Measurements from ENCODE around the gene FBXL7. TPM values are rescaled to one million over a fixed set of nuclear protein-coding genes. Genes with fewer than 3 reads are reported as not detected.

FBXL7 gene
- total RNA-seq, 1 donor from 2014 or later = 13.3 TPM

DNA sequence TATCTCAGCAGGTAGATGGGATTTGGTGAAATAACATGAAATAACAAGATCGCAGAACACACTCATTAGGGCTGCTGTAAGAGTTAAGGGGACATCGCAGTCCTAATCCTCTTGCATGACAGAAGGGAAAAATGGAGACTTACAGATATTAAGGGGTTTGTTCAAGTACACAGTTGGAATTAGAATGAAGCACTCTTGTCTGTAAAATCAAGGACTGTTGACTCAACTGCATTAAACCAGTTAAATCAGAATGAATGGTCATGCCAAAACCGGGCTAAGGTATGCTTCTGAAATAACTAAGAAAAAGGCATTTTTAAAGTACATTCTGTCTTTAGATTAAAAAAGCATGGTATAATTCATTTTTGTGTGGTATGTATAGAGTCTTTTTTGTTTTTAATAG lies 95.9 kb downstream of the FBXL7 start:
- Histone ChIP-seq H3K4me3 (no peak overlapping the region), H3K4me1 (no peaks in the 10 kb centered on the region), H3K27me3 (no peaks in the 10 kb centered on the region), H3K36me3 (no peaks in the 10 kb centered on the region), H3K27ac (no peak overlapping the region), H3K9me3 (no peaks in the 10 kb centered on the region)
- ATAC-seq (no peak), DNase-seq (no peak)
- TF ChIP-seq, protein P1, sequence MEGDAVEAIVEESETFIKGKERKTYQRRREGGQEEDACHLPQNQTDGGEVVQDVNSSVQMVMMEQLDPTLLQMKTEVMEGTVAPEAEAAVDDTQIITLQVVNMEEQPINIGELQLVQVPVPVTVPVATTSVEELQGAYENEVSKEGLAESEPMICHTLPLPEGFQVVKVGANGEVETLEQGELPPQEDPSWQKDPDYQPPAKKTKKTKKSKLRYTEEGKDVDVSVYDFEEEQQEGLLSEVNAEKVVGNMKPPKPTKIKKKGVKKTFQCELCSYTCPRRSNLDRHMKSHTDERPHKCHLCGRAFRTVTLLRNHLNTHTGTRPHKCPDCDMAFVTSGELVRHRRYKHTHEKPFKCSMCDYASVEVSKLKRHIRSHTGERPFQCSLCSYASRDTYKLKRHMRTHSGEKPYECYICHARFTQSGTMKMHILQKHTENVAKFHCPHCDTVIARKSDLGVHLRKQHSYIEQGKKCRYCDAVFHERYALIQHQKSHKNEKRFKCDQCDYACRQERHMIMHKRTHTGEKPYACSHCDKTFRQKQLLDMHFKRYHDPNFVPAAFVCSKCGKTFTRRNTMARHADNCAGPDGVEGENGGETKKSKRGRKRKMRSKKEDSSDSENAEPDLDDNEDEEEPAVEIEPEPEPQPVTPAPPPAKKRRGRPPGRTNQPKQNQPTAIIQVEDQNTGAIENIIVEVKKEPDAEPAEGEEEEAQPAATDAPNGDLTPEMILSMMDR (IDR thresholded peaks at IDR 0.05) = no peak
- intact Hi-C loops (cut with DNase I) = no loop called here

DNA sequence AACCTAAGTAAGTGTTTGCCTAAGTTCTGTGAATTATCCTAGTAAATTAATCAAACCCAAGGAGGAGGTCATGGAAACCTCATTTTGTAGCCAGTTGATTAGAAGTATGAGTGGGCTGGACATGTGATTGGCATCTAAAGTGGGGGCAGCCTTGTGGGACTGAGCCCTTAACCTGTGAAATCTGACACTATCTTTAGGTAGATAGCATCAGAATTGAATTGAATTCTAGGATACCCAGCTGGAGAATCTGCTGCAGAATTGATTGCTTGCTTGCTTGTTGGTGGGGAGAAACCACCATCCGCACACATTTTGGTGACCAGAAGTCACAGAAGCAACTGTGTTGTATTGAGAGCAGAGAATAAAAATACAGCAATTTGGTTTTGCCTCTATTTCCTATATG lies 97.0 kb downstream of the FBXL7 start:
- H3K4me3 ChIP-seq = no peak overlapping the region
- no peaks in the 10 kb centered on the region for H3K27me3 ChIP-seq
- H3K9me3 ChIP-seq = no peaks in the 10 kb centered on the region
- ATAC-seq (no peak), DNase-seq (no peak)
- intact Hi-C loops (cut with DNase I) = no loop called here
- H3K27ac ChIP-seq = no peak overlapping the region
- no peaks in the 10 kb centered on the region for H3K4me1 ChIP-seq
- TF ChIP-seq, protein P1 (IDR thresholded peaks at IDR 0.05) = no peak
- H3K36me3 ChIP-seq = no peaks in the 10 kb centered on the region

DNA sequence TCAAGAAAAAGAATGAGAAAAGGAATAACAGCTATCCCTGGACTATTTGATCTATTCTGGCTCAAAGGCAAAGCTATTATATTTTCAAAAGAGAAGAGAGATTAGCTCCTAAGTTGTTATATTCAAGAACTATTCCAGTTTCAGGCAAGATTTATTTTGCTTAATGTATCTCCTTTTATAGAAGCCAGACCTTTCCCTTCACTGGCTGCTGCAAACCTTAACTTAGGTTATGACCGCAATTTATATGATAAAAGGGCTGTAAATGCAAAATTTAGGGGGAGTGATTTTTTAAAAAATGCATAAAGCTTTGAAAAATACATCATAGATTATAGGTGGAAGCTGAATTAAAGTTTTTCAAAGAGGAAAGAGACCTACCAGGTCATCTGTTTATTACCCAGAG lies 97.8 kb downstream of the FBXL7 start:
- intact Hi-C loops (cut with DNase I) = no loop called here
- ATAC-seq = no peak

DNA sequence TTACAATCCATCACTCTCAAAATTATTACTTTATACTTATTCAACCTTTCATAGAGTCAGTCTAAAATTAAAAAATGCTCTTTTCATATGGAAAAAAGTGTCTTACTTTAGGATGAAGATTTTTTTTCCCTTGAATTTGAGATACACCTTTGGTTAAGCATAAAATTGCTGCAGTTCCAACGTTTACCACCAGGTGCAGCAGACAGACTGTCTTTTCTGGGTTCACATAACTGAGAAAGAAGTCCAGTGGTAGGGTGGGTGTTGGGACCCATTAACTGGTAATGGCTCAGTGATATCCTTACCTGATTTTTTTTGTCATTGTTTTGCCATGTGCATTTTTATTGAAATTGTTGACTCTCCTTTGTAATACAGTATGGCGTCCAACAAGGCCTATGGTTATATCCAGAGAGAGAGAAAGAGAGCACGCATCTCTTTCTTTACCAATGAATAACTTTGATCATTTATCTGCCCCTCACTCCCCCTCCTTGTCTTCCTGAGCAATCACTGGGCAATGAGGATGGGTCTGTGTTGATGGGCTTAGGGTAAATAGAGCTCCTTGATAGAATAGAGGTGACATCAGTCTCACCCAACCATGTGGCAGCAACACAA lies 98.4 kb downstream of the FBXL7 start:
- H3K4me3 ChIP-seq = no peak overlapping the region
- H3K27ac ChIP-seq = no peak overlapping the region
- TF ChIP-seq, protein P1 (IDR thresholded peaks at IDR 0.05) = peak; percentile 53
- intact Hi-C loops (cut with DNase I) = no loop called here
- ATAC-seq = no peak
- H3K4me1 ChIP-seq = no peaks in the 10 kb centered on the region
- no peaks in the 10 kb centered on the region for H3K27me3 ChIP-seq
- H3K9me3 ChIP-seq = no peaks in the 10 kb centered on the region
- no peaks in the 10 kb centered on the region for H3K36me3 ChIP-seq
- DNase-seq = no peak

More for the DNA sequence above, 97.8 kb downstream of the FBXL7 start:
- Histone ChIP-seq H3K4me1 (no peaks in the 10 kb centered on the region), H3K9me3 (no peaks in the 10 kb centered on the region), H3K27ac (no peak overlapping the region), H3K4me3 (no peak overlapping the region), H3K27me3 (no peaks in the 10 kb centered on the region), H3K36me3 (no peaks in the 10 kb centered on the region)
- DNase-seq = no peak
- TF ChIP-seq, protein P1 (IDR thresholded peaks at IDR 0.05) = no peak

DNA sequence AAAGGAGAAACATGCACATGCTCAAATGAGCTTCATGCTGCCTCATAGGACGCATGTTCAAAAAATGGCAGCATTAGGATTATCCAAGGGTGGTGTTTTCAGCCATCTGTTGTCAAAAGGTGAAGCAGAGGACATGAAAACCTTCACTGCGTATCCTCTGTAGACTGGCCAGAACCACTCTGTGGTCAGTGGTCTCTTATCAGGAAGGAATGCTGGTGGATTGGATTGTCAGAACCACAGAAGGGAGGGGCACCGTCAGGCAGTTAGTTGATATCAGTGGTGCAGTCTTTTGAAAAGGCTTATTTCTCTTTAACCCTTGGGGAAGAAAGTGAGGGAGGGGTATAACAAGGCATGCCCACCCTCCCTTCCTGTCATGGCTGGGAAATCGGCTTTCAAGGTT lies 100.1 kb downstream of the FBXL7 start:
- Histone ChIP-seq H3K27me3 (no peaks in the 10 kb centered on the region), H3K4me1 (no peaks in the 10 kb centered on the region), H3K9me3 (no peaks in the 10 kb centered on the region), H3K36me3 (no peaks in the 10 kb centered on the region), H3K4me3 (no peak overlapping the region), H3K27ac (no peak overlapping the region)
- TF ChIP-seq, protein P1 (IDR thresholded peaks at IDR 0.05) = no peak
- DNase-seq (no peak), ATAC-seq (no peak)
- intact Hi-C loops (cut with DNase I) = no loop called here

DNA sequence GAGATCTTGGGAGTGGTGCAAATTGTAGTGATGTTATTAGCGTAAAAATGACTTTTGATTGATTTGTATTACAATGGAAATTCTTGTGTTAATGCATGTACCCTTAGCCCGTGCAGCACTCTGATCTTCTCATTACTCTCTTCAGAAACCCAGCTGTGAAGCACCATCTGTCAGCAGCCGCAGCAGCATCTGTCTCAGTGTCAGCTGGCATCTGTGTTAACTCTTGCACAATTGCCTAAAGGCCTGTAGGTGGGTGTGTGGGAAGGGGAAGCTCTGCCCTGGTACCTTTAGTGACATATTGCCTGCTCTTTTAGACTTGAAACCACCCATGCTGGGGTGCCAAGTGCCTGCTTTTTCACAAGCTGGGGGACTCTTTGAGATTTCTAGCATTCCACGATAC lies 101.3 kb downstream of the FBXL7 start:
- Histone ChIP-seq H3K27ac (no peak overlapping the region), H3K36me3 (no peaks in the 10 kb centered on the region), H3K27me3 (no peaks in the 10 kb centered on the region), H3K9me3 (no peaks in the 10 kb centered on the region), H3K4me3 (no peak overlapping the region), H3K4me1 (peaks cover 2% of the 10 kb centered on the region)
- ATAC-seq = no peak
- intact Hi-C loops (cut with DNase I) = no loop called here
- TF ChIP-seq, protein P1 (IDR thresholded peaks at IDR 0.05) = no peak
- DNase-seq = no peak
